ENCODE results near the gene OR5B2.

DNA sequence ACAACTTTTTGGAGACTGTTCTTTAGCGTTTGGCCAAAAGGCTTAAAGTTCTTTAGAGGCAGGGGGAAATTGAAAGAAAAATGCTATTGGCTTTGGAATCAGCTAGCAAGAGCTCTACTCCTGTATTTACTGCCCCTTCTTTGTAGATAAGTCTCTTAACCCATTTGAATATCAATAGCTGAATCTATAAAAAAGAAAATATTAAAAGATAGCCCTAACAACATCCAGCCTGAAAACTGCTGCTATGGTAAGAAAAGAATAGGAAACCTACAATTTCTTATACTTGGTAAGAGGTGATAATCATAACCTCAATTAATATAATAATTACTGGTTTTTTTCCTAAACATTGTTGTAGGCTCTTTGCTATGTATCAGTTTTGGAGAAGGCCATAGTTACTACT, 14.2 kb upstream of the OR5B2 start, which contains the start of gene OR5B12:
- TF ChIP-seq, protein P1, sequence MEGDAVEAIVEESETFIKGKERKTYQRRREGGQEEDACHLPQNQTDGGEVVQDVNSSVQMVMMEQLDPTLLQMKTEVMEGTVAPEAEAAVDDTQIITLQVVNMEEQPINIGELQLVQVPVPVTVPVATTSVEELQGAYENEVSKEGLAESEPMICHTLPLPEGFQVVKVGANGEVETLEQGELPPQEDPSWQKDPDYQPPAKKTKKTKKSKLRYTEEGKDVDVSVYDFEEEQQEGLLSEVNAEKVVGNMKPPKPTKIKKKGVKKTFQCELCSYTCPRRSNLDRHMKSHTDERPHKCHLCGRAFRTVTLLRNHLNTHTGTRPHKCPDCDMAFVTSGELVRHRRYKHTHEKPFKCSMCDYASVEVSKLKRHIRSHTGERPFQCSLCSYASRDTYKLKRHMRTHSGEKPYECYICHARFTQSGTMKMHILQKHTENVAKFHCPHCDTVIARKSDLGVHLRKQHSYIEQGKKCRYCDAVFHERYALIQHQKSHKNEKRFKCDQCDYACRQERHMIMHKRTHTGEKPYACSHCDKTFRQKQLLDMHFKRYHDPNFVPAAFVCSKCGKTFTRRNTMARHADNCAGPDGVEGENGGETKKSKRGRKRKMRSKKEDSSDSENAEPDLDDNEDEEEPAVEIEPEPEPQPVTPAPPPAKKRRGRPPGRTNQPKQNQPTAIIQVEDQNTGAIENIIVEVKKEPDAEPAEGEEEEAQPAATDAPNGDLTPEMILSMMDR (IDR thresholded peaks at IDR 0.05; ENCODE audit: low read length) = no peak
- no peak for TF ChIP-seq EZH2 (IDR thresholded peaks at IDR 0.05; ENCODE audit: borderline replicate concordance, low read length)

Measured in OCI-LY1 (cell line).